IPS-NIHi7 (cell line): ENCODE results near the gene NXN.

Experiments
- DNase-seq: peaks from one replicate; pipeline ENCODE4 v3.0.0; 2012; ENCODE audit warnings: mixed read lengths; ENCODE audit errors: extremely low spot score

The NXN gene

GRCh38 chr17:979539-980405 is at the start of gene NXN:
Gene NXN, minus strand, starts transcription at chr17:979776.
- peak; percentile 90 for DNase-seq

GRCh38 chr17:1027044-1027443 is 47.5 kb upstream of the NXN start:
- DNase-seq: no peak

GRCh38 chr17:1026599-1026975 is 47.0 kb upstream of the NXN start:
- DNase-seq: no peak

- DNase-seq: no peak
These were observed 46.4 kb upstream of the NXN start for GRCh38 chr17:1025733-1026598.

- no peak for DNase-seq
These were observed 44.5 kb upstream of the NXN start for GRCh38 chr17:1024076-1024475.

GRCh38 chr17:1022278-1023024 is 42.9 kb upstream of the NXN start:
- DNase-seq: no peak

GRCh38 chr17:1021147-1021546 is 41.6 kb upstream of the NXN start:
- no peak for DNase-seq

GRCh38 chr17:1019451-1019850 is 39.9 kb upstream of the NXN start:
- DNase-seq: no peak

GRCh38 chr17:1018547-1018946 is 39.0 kb upstream of the NXN start:
- DNase-seq: no peak

GRCh38 chr17:1013729-1014090 is 34.1 kb upstream of the NXN start:
- DNase-seq: no peak

GRCh38 chr17:1012823-1013728 is 33.5 kb upstream of the NXN start:
- DNase-seq: no peak

GRCh38 chr17:1011760-1012735 is 32.5 kb upstream of the NXN start:
- DNase-seq: no peak

GRCh38 chr17:1011138-1011537 is 31.6 kb upstream of the NXN start:
- no peak for DNase-seq

GRCh38 chr17:1010586-1010985 is 31.0 kb upstream of the NXN start:
- no peak for DNase-seq

GRCh38 chr17:1010086-1010450 is 30.5 kb upstream of the NXN start:
- DNase-seq: no peak

GRCh38 chr17:1009229-1010085 is 29.9 kb upstream of the NXN start:
- DNase-seq: no peak

- no peak for DNase-seq
These were observed 28.6 kb upstream of the NXN start for GRCh38 chr17:1008008-1008761.

GRCh38 chr17:1007310-1008007 is 27.9 kb upstream of the NXN start:
- no peak for DNase-seq
